Loucy (cell line): ENCODE data around the gene LPAR3.

Experiments
- CTCF ChIP-seq: fragments of 200-600 bp; sonication (generic); conservative IDR thresholded peaks from 2 replicates; pipeline ENCODE4 v1.5.1; 2014; ENCODE audit warnings: mild to moderate bottlenecking, antibody characterized with exemption, low read length
- EZH2phosphoT487 ChIP-seq: fragments of 200-600 bp; IDR thresholded peaks from 2 replicates; pipeline ENCODE4 v1.6.1; 2018; ENCODE audit warnings: antibody characterized with exemption, mild to moderate bottlenecking, moderate library complexity, borderline replicate concordance

- no peak for TF ChIP-seq CTCF
- TF ChIP-seq EZH2phosphoT487, result no peak
Observed at GRCh38 chr1:84899969-84900368, 7.0 kb upstream of the LPAR3 start.
